Spleen (tissue), 11 donors: ENCODE measurements around the gene NFIA. TPM values are rescaled to one million over a fixed set of nuclear protein-coding genes. Genes with fewer than 3 reads are reported as not detected.

Experiments
- DNase-seq: peaks from one replicate; pipeline ENCODE4 v3.0.0-alpha.2; 2020
- H3K27ac ChIP-seq, 8 donors: fragments of 200-600 bp; sonication (generic) in 7 of 8; 1 replicate in 4 of 8; 2 replicates in 4 of 8; pipeline versions ENCODE4 v1.5.0 to v1.8.0; 2016 to 2021; ENCODE audit warnings: inconsistent platforms in 4 of 8, mild to moderate bottlenecking in 4 of 8, moderate library complexity in 1 of 8
- H3K27me3 ChIP-seq, 7 donors: fragments of 200-600 bp; sonication (generic) in 6 of 7; replicated peaks in 1 of 7; 1 replicate in 4 of 7; 2 replicates in 3 of 7; pipeline versions ENCODE4 v1.5.0 to v1.8.0; 2016 to 2021; ENCODE audit warnings: inconsistent platforms in 3 of 7, mild to moderate bottlenecking in 1 of 7
- H3K36me3 ChIP-seq, 6 donors: fragments of 200-600 bp; sonication (generic) in 5 of 6; 1 replicate in 4 of 6; 2 replicates in 2 of 6; pipeline versions ENCODE4 v1.5.0 to v1.8.0; 2016 to 2021; ENCODE audit warnings: inconsistent platforms in 2 of 6
- H3K4me1 ChIP-seq, 6 donors: fragments of 200-600 bp; sonication (generic) in 5 of 6; 1 replicate in 3 of 6; 2 replicates in 3 of 6; pipeline versions ENCODE4 v1.5.0 to v1.8.0; 2016 to 2021; ENCODE audit warnings: inconsistent platforms in 3 of 6
- H3K4me3 ChIP-seq, 8 donors: fragments of 200-600 bp; sonication (generic) in 7 of 8; 1 replicate in 4 of 8; 2 replicates in 4 of 8; pipeline versions ENCODE4 v1.5.0 to v1.8.0; 2016 to 2021; ENCODE audit warnings: inconsistent platforms in 4 of 8, mild to moderate bottlenecking in 4 of 8, moderate library complexity in 2 of 8
- H3K9me3 ChIP-seq, 8 donors: fragments of 200-600 bp; sonication (generic) in 7 of 8; 1 replicate in 4 of 8; 2 replicates in 4 of 8; pipeline versions ENCODE4 v1.5.0 to v1.8.0; 2016 to 2021; ENCODE audit warnings: inconsistent platforms in 4 of 8
- POLR2A ChIP-seq, 3 donors: fragments of 450-650 bp; IDR thresholded peaks; one replicate each; pipeline ENCODE4 v1.5.1; 2017; ENCODE audit warnings: antibody characterized with exemption in 3 of 3, mild to moderate bottlenecking in 1 of 3
- POLR2AphosphoS5 ChIP-seq, 3 donors: sonication (generic); formaldehyde crosslinking; IDR thresholded peaks; one replicate each; pipeline ENCODE4 v1.5.1; 2017; ENCODE audit warnings: antibody characterized with exemption in 3 of 3
- WGBS, 5 donors: extraction: QIAGEN DNeasy Blood & Tissue Kit in 3 of 5; methylation state at CpG; one replicate each; pipeline versions ENCODE4 v1.1.5 to v1.1.7; 2013 to 2018; 5-methylcytosine and 5-hydroxymethylcytosine counted together
- intact Hi-C: fragments of 100-400 bp; cut with DNase I; formaldehyde crosslinking; loops from one replicate; pipeline ENCODE4 v1.15.0; 2023; ENCODE audit warnings: low total_unique reads
- polyA plus RNA-seq, 3 donors: library from polyadenylated mRNA; stranded (reverse); fragments of 200-250 nt; gene quantifications; one replicate each; pipeline ENCODE4 v1.2.1, GENCODE V29; 2013
- total RNA-seq, 7 donors: library from RNA; depleted of rRNA in 3 of 7; stranded (reverse); fragments of >200 nt in 3 of 7; fragmentation: NEBNext Ultra II Directional in 4 of 7; extraction: Animal tissue kit (Norgen Biotek cat#: 25700) in 4 of 7; gene quantifications; one replicate each; pipeline versions ENCODE4 v1.1.0 to v1.2.1, GENCODE V29; 2016 to 2021
- TF ChIP-seq, protein P1 (sequence below), 11 experiments: fragments of 200-600 bp in 7 of 11; fragments of 450-650 bp in 4 of 11; sonication (generic) in 4 of 11; IDR thresholded peaks in 8 of 11; conservative IDR thresholded peaks in 3 of 11; 1 replicate in 7 of 11; 2 replicates in 4 of 11; pipeline versions ENCODE4 v1.4.0 to v1.8.0; 2016 to 2021; ENCODE audit warnings: antibody characterized with exemption in 11 of 11, inconsistent platforms in 4 of 11, mild to moderate bottlenecking in 1 of 11
- donor health status: healthy with polysubstance abuse.
- donor health status: DM: no; HTN: no; CAD: no; lungs with moderate emphysema.
- donor health status: DM: no; HTN: no; CAD: no.
- donor health status: Bipolar disorder and iron deficiency.
- donor health status: healthy.
- donor health status: DM: no; HTN: no; CAD: no.
- donor health status: DM: yes; HTN: yes; CAD: no.

Gene NFIA
- total and polyA plus RNA-seq, 10 donors, result 3.1 to 76.8 (median 35.5) TPM

DNA sequence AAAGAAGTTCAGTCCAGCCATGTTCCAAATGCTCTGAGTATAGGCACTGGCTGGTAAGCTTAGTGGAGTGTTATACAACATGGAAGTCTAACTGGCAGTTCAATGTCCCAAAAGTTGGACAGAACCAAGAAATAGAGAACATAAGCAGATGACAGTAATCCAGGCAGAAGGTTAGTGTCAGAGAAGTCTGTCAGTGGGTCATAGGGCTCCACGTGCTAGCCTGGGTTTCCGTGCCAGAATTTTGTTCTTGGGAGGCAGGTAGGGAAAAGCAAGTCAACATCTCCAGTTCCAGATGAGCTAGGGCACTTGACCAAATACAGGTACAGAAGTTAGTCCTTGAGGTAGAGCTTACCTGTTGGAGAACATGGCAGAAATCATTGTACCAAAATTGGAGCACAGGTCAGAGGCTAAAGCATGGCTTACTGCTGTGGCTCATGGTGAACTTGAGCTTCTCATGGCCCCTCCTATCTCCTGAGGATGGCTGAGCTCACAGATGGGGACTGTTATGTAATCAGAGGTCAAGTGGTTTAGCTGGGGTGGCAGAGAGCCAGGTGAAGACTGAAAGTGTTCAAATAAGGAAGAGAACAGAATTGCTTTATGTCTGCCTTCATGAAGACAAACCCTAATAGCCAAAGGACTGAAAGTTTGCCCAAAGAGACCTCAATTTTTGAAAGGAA, 170.8 kb downstream of the NFIA start:
- DNase-seq, result no peak
- peak overlapping the region in 5 of 8 donors; percentile 5 to 80 (median 77) for H3K27ac ChIP-seq

DNA sequence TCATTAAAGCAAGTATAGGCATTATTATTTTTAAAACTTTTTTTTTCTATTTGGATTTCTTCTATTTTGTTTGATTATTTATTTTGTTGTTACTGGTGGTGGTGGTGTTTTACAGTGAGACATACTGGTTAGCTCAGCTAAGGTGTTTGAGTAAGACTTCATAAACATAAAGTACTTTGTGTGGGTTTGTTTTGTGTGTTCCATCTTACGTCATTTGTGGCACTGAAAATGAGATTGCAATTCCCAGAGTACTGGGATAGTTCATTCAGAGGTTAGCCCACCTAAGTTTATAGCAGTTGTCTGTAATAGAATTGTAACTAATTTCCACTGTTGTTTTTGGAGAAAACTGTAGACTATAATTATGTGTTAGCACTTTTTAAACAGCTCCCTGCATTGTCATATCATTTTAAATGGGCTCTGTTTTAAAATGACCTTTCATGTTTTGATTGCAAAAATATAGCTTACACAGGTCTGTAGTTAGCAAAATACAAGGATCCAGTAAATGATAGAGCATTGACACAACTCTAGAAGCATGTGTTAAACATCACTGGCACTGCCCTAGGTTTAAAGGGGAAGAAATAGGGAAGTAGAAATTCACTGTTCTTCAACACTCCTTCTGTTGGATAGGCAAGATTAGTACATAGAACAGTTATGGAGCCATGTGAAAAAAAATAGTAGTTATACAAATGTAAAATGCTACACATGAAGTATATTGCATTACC, 171.7 kb downstream of the NFIA start:
- WGBS, 5 donors, result 56 to 95% (median 73%) methylated on average over 1 of the region's 1 CpG
- DNase-seq, result no peak
- H3K27ac ChIP-seq, result peak overlapping the region in 7 of 8 donors; percentile 47 to 80 (median 75)

More for the DNA sequence above, 170.8 kb downstream of the NFIA start:
- Histone ChIP-seq H3K36me3 (no peaks in the 10 kb centered on the region), H3K9me3 (no peaks in the 10 kb centered on the region), H3K4me1 (peaks cover 11 to 38% (median 29%) of the 10 kb centered on the region in 6 donors), H3K27me3 (no peaks in the 10 kb centered on the region), H3K4me3 (no peak overlapping the region)
- TF ChIP-seq, protein P1, sequence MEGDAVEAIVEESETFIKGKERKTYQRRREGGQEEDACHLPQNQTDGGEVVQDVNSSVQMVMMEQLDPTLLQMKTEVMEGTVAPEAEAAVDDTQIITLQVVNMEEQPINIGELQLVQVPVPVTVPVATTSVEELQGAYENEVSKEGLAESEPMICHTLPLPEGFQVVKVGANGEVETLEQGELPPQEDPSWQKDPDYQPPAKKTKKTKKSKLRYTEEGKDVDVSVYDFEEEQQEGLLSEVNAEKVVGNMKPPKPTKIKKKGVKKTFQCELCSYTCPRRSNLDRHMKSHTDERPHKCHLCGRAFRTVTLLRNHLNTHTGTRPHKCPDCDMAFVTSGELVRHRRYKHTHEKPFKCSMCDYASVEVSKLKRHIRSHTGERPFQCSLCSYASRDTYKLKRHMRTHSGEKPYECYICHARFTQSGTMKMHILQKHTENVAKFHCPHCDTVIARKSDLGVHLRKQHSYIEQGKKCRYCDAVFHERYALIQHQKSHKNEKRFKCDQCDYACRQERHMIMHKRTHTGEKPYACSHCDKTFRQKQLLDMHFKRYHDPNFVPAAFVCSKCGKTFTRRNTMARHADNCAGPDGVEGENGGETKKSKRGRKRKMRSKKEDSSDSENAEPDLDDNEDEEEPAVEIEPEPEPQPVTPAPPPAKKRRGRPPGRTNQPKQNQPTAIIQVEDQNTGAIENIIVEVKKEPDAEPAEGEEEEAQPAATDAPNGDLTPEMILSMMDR (IDR thresholded peaks at IDR 0.05 in 8 of 11, conservative IDR thresholded peaks at IDR 0.05 in 3 of 11), result no peak
- peak in 1 of 3 donors; percentile 76 for TF ChIP-seq POLR2AphosphoS5 (IDR thresholded peaks at IDR 0.05)
- 83 to 96% (median 94%) methylated on average over 2 of the region's 2 CpGs for WGBS, 5 donors
- intact Hi-C loops, result no loop called here

DNA sequence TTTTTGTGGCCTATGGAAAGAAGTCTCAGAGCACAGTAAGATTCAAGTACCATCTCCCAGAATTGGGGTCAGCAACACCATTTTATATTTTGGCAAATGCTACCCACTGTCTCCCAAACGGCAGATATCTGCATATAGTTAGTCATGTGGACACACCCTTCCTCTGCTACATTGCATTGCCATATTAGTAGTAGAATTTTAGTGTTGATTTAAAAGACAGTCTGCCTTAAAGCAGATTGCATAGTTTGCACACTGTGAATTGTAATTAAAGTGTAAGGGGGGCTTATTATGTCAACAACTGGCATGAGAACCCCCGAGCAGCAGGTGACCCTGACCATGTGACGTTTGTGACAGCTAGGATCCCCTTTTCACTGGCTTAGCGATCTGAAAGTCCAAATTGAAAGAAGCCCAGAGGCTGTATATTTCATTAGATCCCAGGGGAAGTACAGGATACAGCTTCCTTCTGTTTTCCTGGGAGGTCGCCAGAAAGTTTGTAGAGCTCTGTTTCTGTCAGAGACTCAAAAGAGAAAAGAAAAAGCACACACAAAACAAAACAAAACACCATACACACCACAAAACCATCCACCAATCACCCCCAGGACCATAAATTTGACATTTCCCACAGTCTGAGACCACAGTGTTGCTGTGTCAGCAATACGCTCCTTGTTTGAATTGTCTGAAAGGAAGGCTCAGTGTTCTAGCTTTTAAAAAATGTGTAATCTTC, 172.4 kb downstream of the NFIA start:
- DNase-seq, result no peak
- no peak for TF ChIP-seq POLR2A (IDR thresholded peaks at IDR 0.05)
- TF ChIP-seq, protein P1 (IDR thresholded peaks at IDR 0.05 in 8 of 11, conservative IDR thresholded peaks at IDR 0.05 in 3 of 11), result no peak
- H3K27me3 ChIP-seq, result no peaks in the 10 kb centered on the region
- peak overlapping the region in 6 of 8 donors; percentile 0 to 51 (median 13) for H3K4me3 ChIP-seq
- intact Hi-C loops, result no loop called here
- H3K27ac ChIP-seq, result peak overlapping the region; percentile 44 to 80 (median 74)
- peaks cover 11 to 35% (median 27%) of the 10 kb centered on the region in 6 donors for H3K4me1 ChIP-seq
- H3K9me3 ChIP-seq, result no peaks in the 10 kb centered on the region
- H3K36me3 ChIP-seq, result no peaks in the 10 kb centered on the region
- 2 to 13% (median 6%) methylated on average over 6 of the region's 6 CpGs for WGBS, 5 donors

More for the DNA sequence above, 171.7 kb downstream of the NFIA start:
- H3K4me1 ChIP-seq, result peaks cover 11 to 35% (median 27%) of the 10 kb centered on the region in 6 donors
- H3K27me3 ChIP-seq, result no peaks in the 10 kb centered on the region
- H3K4me3 ChIP-seq, result peak overlapping the region in 2 of 8 donors; percentile 13 to 51
- TF ChIP-seq POLR2A (IDR thresholded peaks at IDR 0.05), result no peak
- TF ChIP-seq, protein P1 (IDR thresholded peaks at IDR 0.05 in 8 of 11, conservative IDR thresholded peaks at IDR 0.05 in 3 of 11), result no peak
- TF ChIP-seq POLR2AphosphoS5 (IDR thresholded peaks at IDR 0.05), result no peak
- intact Hi-C loops, result no loop called here
- H3K9me3 ChIP-seq, result no peaks in the 10 kb centered on the region
- no peaks in the 10 kb centered on the region for H3K36me3 ChIP-seq
